HS-27A (cell line): Measurements from ENCODE around the gene P2RY12.

Source experiments
- DNase-seq: peaks from one replicate; pipeline ENCODE4 v3.0.0-alpha.2; 2012; ENCODE audit warnings: low read depth, missing footprints

Gene P2RY12

GRCh38 chr3:151384741-151385174 is at the start of gene P2RY12:
P2RY12 (minus strand) TSS chr3:151384753; CDS start chr3:151338845, 45,908 bp downstream.
- DNase-seq, result no peak

- DNase-seq, result no peak
Measured at GRCh38 chr3:151432616-151433372, 48.2 kb upstream of the P2RY12 start.

- peak; percentile 46 for DNase-seq
Measured at GRCh38 chr3:151431940-151432339, 47.4 kb upstream of the P2RY12 start.

GRCh38 chr3:151430821-151431484 is 46.4 kb upstream of the P2RY12 start:
- no peak for DNase-seq

- DNase-seq, result no peak
Measured at GRCh38 chr3:151428386-151428785, 43.8 kb upstream of the P2RY12 start.

- DNase-seq, result no peak
Measured at GRCh38 chr3:151426341-151426657, 41.7 kb upstream of the P2RY12 start.

- no peak for DNase-seq
Measured at GRCh38 chr3:151425627-151426340, 41.2 kb upstream of the P2RY12 start.

GRCh38 chr3:151423091-151423490 is 38.5 kb upstream of the P2RY12 start:
- no peak for DNase-seq

- no peak for DNase-seq
Measured at GRCh38 chr3:151421938-151422337, 37.4 kb upstream of the P2RY12 start.

- DNase-seq, result no peak
Measured at GRCh38 chr3:151419806-151420205, 35.3 kb upstream of the P2RY12 start.

- DNase-seq, result no peak
Measured at GRCh38 chr3:151415289-151415688, 30.7 kb upstream of the P2RY12 start.

- no peak for DNase-seq
Measured at GRCh38 chr3:151412989-151413388, 28.4 kb upstream of the P2RY12 start.

- DNase-seq, result no peak
Measured at GRCh38 chr3:151410891-151411559, 26.5 kb upstream of the P2RY12 start.

- DNase-seq, result no peak
Measured at GRCh38 chr3:151407928-151408327, 23.4 kb upstream of the P2RY12 start.

- DNase-seq, result no peak
Measured at GRCh38 chr3:151404316-151404715, 19.8 kb upstream of the P2RY12 start.

- no peak for DNase-seq
Measured at GRCh38 chr3:151403246-151403645, 18.7 kb upstream of the P2RY12 start.

GRCh38 chr3:151402349-151402748 is 17.8 kb upstream of the P2RY12 start:
- no peak for DNase-seq

GRCh38 chr3:151400341-151400740 is 15.8 kb upstream of the P2RY12 start:
- no peak for DNase-seq

- no peak for DNase-seq
Measured at GRCh38 chr3:151398895-151399294, 14.3 kb upstream of the P2RY12 start.

- DNase-seq, result no peak
Measured at GRCh38 chr3:151395806-151396205, 11.3 kb upstream of the P2RY12 start.

GRCh38 chr3:151394611-151395010 is 10.1 kb upstream of the P2RY12 start:
- no peak for DNase-seq

GRCh38 chr3:151393941-151394340 is 9.4 kb upstream of the P2RY12 start:
- DNase-seq, result no peak
